Omental fat pad (tissue), 4 donors: Measurements from ENCODE around the gene PLCG1. TPM values are rescaled to one million over a fixed set of nuclear protein-coding genes. Genes with fewer than 3 reads are reported as not detected.

Source experiments
- ATAC-seq: fragments of 150-250 bp; one replicate; pipeline ENCODE4 v1.9.1; 2016; ENCODE audit warnings: mild to moderate bottlenecking, moderate library complexity; ENCODE audit not compliant: low FRiP score
- DNase-seq: peaks from one replicate; pipeline ENCODE4 v3.0.0-alpha.2; 2019; ENCODE audit warnings: low spot score
- CTCF ChIP-seq, 3 donors: fragments of 450-650 bp; IDR thresholded peaks; one replicate each; pipeline ENCODE4 v1.5.1; 2016 to 2017; ENCODE audit warnings: antibody characterized with exemption in 3 of 3, mild to moderate bottlenecking in 3 of 3, moderate library complexity in 2 of 3
- total RNA-seq, 4 donors: library from RNA; depleted of rRNA; stranded (reverse); fragments of >200 nt; gene quantifications; one replicate each; pipeline ENCODE4 v1.1.0, GENCODE V29; 2016

PLCG1 gene
- total RNA-seq, 4 donors from 2014 or later: 43.9 to 189 (median 63.1) TPM

GRCh38 chr20:41161886-41162285 lies 24.5 kb downstream of the PLCG1 start:
- ATAC-seq (no peak), DNase-seq (no peak)
- no peak for TF ChIP-seq CTCF (IDR thresholded peaks at IDR 0.05)

DNA sequence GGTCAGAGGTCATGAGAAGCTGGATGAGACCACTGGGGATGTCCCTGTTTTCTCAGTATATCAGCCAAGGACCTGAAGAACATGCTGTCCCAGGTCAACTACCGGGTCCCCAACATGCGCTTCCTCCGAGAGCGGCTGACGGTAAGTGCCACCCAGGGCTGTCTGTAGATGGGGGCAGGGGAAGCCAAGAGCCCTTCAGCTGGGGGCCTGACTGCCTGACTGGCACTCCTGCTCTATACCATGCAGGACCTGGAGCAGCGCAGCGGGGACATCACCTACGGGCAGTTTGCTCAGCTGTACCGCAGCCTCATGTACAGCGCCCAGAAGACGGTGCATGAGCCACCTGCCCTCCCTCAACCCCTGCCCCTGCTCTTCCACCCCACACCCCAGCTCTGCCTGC lies 25.1 kb downstream of the PLCG1 start:
- TF ChIP-seq CTCF (IDR thresholded peaks at IDR 0.05): no peak
- no peak for DNase-seq
- ATAC-seq: no peak

GRCh38 chr20:41163821-41164220 lies 26.5 kb downstream of the PLCG1 start:
- no peak for ATAC-seq
- no peak for DNase-seq
- no peak for TF ChIP-seq CTCF (IDR thresholded peaks at IDR 0.05)

GRCh38 chr20:41165001-41165882 lies 27.9 kb downstream of the PLCG1 start:
- TF ChIP-seq CTCF (IDR thresholded peaks at IDR 0.05): no peak
- DNase-seq (no peak), ATAC-seq (no peak)

DNA sequence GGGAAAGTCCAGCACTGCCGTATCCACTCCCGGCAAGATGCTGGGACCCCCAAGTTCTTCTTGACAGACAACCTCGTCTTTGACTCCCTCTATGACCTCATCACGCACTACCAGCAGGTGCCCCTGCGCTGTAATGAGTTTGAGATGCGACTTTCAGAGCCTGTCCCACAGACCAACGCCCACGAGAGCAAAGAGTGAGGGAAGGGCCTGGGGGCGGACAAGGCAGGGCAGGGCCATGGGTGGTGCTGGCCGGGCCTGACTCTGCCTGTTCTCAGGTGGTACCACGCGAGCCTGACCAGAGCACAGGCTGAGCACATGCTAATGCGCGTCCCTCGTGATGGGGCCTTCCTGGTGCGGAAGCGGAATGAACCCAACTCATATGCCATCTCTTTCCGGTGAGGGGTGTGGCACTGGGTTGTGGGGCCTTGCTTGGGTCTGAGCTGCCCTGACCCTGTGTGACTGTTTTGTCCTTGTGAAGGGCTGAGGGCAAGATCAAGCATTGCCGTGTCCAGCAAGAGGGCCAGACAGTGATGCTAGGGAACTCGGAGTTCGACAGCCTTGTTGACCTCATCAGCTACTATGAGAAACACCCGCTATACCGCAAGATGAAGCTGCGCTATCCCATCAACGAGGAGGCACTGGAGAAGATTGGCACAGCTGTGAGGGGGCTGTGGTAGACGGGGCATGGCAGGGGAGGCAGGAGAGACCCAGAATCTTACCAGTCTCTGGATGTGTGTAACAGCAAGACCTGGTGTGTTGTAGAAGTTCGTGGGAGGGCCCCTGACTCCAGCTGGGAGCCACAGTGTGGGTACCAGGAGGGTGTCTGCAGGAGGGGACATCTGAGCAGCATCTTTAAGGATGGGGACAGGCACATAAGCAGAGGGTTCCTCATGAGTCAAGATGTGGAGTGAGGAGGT lies 29.1 kb downstream of the PLCG1 start:
- DNase-seq: no peak
- no peak for TF ChIP-seq CTCF (IDR thresholded peaks at IDR 0.05)
- ATAC-seq: no peak

GRCh38 chr20:41167118-41167470 lies 29.8 kb downstream of the PLCG1 start:
- no peak for DNase-seq
- no peak for ATAC-seq

More at GRCh38 chr20:41167118-41167470, 29.8 kb downstream of the PLCG1 start:
- no peak for TF ChIP-seq CTCF (IDR thresholded peaks at IDR 0.05)
